Measurements from ENCODE around the gene POLR2I. TPM values are rescaled to one million over a fixed set of nuclear protein-coding genes. Genes with fewer than 3 reads are reported as not detected.
A peak's percentile ranks its signal among the peaks of the same experiment; 100 is the strongest.

Gene POLR2I
- total RNA-seq, 1 donor from 2014 or later: 58.5 TPM

DNA sequence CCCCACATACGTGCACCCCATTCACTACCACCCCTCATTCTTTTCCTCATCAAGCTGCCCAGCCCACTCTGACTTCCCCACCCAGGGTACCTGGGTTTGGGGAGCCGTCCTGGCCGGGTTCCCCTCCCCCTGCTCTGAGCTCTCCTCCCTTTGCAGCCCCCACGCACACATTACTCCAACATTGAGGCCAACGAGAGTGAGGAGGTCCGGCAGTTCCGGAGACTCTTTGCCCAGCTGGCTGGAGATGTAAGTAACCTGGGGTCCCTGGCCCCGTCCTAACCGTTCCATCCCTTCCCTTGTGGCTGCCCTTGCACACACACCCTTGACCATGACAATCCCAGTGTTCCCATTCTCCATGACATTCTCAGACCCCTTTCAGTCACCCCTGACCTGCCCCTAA, 27.8 kb upstream of the POLR2I start:
- TF ChIP-seq, protein P1, sequence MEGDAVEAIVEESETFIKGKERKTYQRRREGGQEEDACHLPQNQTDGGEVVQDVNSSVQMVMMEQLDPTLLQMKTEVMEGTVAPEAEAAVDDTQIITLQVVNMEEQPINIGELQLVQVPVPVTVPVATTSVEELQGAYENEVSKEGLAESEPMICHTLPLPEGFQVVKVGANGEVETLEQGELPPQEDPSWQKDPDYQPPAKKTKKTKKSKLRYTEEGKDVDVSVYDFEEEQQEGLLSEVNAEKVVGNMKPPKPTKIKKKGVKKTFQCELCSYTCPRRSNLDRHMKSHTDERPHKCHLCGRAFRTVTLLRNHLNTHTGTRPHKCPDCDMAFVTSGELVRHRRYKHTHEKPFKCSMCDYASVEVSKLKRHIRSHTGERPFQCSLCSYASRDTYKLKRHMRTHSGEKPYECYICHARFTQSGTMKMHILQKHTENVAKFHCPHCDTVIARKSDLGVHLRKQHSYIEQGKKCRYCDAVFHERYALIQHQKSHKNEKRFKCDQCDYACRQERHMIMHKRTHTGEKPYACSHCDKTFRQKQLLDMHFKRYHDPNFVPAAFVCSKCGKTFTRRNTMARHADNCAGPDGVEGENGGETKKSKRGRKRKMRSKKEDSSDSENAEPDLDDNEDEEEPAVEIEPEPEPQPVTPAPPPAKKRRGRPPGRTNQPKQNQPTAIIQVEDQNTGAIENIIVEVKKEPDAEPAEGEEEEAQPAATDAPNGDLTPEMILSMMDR (IDR thresholded peaks at IDR 0.05; ENCODE audit: insufficient read depth, low read length, poor library complexity, severe bottlenecking): no peak
- DNase-seq (ENCODE audit: low read depth): no peak
- peaks cover 11% of the 10 kb centered on the region for H3K36me3 ChIP-seq (ENCODE audit: control insufficient read depth, insufficient read depth, low read length)
- H3K27me3 ChIP-seq (ENCODE audit: control insufficient read depth, insufficient read depth, low read length): no peaks in the 10 kb centered on the region
- H3K4me3 ChIP-seq (ENCODE audit: low read depth, low read length): no peak overlapping the region

DNA sequence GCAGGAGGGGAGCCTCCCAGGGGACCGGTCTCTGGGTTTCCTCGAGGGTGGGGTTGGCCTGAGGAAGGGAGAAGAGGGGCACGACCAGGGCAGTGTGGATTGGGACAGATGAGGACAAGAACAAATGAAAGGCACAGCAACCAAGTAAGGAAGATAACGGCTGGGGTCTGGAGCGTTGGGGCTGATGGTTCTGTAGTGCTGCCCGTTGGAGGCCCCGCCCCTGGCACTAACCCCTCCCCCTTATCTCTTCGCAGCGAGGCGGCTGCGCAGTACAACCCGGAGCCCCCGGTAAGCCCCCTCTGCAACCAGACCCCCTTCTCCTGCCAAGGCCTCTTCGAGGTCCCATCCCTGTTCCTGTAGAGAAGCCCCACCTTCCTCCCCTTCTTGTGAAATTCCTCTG, 27.4 kb upstream of the POLR2I start:
- no peak for DNase-seq (ENCODE audit: low read depth)
- H3K4me3 ChIP-seq (ENCODE audit: low read depth, low read length): no peak overlapping the region
- TF ChIP-seq, protein P1 (IDR thresholded peaks at IDR 0.05; ENCODE audit: insufficient read depth, low read length, poor library complexity, severe bottlenecking): no peak
- H3K36me3 ChIP-seq (ENCODE audit: control insufficient read depth, insufficient read depth, low read length): peaks cover 11% of the 10 kb centered on the region
- no peaks in the 10 kb centered on the region for H3K27me3 ChIP-seq (ENCODE audit: control insufficient read depth, insufficient read depth, low read length)

DNA sequence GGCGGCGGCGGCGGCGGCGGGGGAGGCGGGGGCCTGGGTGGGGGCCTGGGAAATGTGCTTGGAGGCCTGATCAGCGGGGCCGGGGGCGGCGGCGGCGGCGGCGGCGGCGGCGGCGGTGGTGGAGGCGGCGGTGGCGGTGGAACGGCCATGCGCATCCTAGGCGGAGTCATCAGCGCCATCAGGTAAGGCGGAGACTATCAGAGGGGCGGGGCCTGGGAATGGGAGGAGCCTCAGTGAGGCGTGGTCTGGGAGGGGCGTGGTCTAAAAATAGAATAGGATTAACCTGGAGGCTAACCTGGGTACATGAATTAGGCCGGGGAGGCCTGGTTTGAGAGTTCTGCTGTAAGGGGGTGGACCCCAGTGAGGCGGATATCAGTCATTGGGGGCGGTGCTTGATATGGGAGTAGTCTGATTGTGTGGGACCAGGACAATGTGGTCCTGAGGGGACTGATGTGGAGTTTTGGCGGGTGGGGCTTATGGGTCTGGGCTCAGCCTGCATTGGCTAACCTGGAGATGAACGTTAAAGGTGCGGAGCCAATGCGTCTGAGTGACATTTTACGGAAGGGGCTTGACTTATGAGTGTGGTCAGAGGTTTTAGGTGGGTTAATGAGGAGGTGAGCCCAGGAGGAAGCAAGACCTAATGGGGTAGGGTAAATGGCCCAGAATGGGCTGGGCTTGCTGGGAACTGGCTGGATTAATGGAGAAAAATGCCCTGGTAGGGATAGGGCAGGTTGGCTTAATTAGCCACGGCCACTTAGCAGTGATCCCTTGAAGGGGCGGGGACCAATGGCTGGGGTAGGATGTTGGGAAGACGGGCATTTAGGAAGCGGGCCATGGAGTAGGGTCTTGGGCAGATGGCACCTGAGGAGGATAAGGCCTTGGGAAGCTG, 26.6 kb upstream of the POLR2I start:
- Histone ChIP-seq H3K36me3 (ENCODE audit: control insufficient read depth, insufficient read depth, low read length) (peaks cover 9% of the 10 kb centered on the region), H3K27me3 (ENCODE audit: control insufficient read depth, insufficient read depth, low read length) (no peaks in the 10 kb centered on the region), H3K4me3 (ENCODE audit: low read depth, low read length) (peak overlapping the region; percentile 91)
- no peak for DNase-seq (ENCODE audit: low read depth)
- TF ChIP-seq, protein P1 (IDR thresholded peaks at IDR 0.05; ENCODE audit: insufficient read depth, low read length, poor library complexity, severe bottlenecking): no peak

DNA sequence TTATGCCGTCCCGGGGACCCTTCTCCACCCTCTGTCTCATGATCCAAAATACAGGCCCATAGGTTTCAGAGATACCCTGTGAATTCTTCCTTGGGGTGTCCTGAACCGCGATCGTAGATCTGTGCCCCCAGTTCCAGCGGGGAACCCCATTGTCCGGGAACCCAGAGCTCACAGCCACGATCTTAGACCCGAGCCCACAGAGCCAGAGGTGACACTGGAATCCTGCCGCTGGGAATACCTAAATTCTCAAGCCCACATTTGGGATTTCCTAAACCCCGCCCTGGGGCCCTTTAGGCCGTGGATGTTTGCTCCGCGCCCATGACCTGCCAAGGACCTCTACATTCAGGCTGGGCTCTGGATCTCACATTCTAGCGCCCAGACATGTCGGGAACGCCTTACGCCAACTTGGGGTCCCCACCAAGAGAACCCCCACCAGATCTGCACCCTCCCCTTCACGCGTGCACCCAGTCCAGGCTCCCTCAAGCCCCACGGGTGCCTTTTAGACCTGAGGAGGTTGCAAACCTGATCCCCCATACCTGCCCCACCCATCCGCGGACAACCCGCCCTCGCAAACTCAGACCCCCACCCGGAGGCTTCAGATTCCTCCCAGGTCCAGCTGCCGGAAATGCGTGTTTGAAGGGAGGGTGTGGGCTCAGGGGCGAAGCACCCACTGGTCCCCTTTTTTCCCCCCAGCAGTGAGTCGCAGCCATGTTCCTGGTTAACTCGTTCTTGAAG, 25.8 kb upstream of the POLR2I start:
- Histone ChIP-seq H3K4me3 (ENCODE audit: low read depth, low read length) (peak overlapping the region; percentile 91), H3K36me3 (ENCODE audit: control insufficient read depth, insufficient read depth, low read length) (peaks cover 4% of the 10 kb centered on the region), H3K27me3 (ENCODE audit: control insufficient read depth, insufficient read depth, low read length) (no peaks in the 10 kb centered on the region)
- no peak for DNase-seq (ENCODE audit: low read depth)
- TF ChIP-seq, protein P1 (IDR thresholded peaks at IDR 0.05; ENCODE audit: insufficient read depth, low read length, poor library complexity, severe bottlenecking): no peak

DNA sequence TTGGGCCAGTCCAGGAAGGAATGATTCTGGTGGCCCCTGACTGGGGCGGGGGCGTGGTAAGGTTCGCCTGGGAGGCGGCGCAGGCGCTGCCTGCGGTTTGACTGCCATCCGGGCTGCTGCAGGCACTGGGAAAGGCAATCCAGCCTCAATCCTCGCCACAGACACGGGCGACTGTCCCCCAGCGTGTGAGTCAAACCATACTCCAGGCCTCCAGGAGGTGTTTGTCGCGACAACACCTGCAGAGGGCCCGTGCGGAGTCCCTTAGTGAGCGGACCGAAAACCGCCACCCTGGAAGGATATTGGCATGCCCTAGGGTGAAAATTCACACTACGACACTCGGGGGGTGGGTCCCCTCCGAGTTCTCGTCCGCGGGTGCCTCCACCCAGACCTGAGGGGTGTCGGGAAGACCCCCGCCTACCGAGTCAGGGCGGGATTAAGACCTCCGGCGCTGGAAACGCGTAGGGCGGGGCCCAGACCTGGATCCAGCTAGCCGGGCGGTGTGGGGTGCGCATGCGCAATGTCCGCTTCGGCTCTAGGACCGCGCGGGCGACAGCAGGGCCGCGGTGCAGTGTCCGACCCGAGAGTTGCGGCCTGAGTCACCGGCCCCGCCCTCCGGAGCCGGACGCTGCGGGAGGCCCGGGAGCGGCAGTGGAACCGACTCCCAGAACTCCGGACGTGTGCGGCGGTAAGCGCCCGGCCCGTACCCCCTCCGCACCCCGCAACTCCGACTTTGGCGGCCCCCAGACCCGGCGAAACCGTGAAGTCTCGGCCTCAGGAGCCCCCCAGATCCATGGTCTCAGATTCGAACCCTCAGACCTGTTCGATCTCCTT, 25.0 kb upstream of the POLR2I start, which contains the start of gene CAPNS1:
Gene CAPNS1, plus strand, starts transcription at position 594 of the 831 bp plus-strand sequence. CDS start 946 bp downstream, outside the sequence.
- DNase-seq (ENCODE audit: low read depth): peak; percentile 79
- peaks cover 4% of the 10 kb centered on the region for H3K36me3 ChIP-seq (ENCODE audit: control insufficient read depth, insufficient read depth, low read length)
- peak within 1 kb of the TSS; percentile 91 for H3K4me3 ChIP-seq (ENCODE audit: low read depth, low read length)
- no peaks in the 10 kb centered on the region for H3K27me3 ChIP-seq (ENCODE audit: control insufficient read depth, insufficient read depth, low read length)
- TF ChIP-seq, protein P1 (IDR thresholded peaks at IDR 0.05; ENCODE audit: insufficient read depth, low read length, poor library complexity, severe bottlenecking): peak; percentile 28
